Measurements from ENCODE around the gene TMEM150B. TPM values are rescaled to one million over a fixed set of nuclear protein-coding genes. Genes with fewer than 3 reads are reported as not detected.

Gene TMEM150B
- total and polyA plus RNA-seq, 2 donors (not counting 3 experiments of a cell fraction or from before 2014, with no cell fraction given): not detected

DNA sequence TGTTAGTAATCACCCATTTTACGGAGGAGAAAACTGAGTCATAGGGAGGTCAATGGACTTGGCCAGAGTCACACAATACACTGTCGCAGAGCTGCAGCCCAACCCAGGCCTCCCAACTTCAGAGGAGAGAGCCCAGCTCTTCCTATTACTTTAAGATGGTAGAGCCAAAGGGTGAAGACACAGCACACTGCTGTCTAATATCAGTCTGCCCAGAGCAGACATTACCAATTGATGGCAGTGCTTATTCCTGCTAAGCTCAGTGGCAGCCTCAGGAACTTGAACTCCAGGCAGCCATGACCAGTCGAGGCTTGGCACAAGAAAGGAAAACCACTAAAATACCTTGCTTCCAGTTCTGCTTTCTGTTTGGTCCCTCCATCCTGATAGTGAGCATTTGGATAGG lies 18.4 kb downstream of the TMEM150B start:
- no peak overlapping the region for H3K27ac ChIP-seq (ENCODE audit: insufficient read depth, low read depth, low read length)
- H3K4me3 ChIP-seq (replicated peaks in 1 of 3; ENCODE audit: insufficient read depth in 1 of 3, low read depth in 1 of 3, low read length in 3 of 3): no peak overlapping the region
- H3K79me2 ChIP-seq (ENCODE audit: control insufficient read depth, insufficient read depth, low read length): no peaks in the 10 kb centered on the region
- intact Hi-C loops (cut with micrococcal nuclease) (no loop called here), dilution Hi-C loops (cut with MboI; ENCODE audit: extremely low pct_ligation_motif_present, low sequenced_read_pairs) (no loop called here)
- no peak overlapping the region for H3K9ac ChIP-seq (replicated peaks; ENCODE audit: extremely low read depth, insufficient read depth, low read length)
- H3K27me3 ChIP-seq (ENCODE audit: control insufficient read depth in 2 of 2, insufficient read depth in 2 of 2, low read length in 2 of 2): no peaks in the 10 kb centered on the region
- H3K9me1 ChIP-seq (replicated peaks; ENCODE audit: control insufficient read depth, extremely low read depth, insufficient read depth, low read length): no peaks in the 10 kb centered on the region
- DNase-seq (ENCODE audit: low read depth, low spot score) (no peak), FAIRE-seq (no peak)
- no peaks in the 10 kb centered on the region for H3K36me3 ChIP-seq (ENCODE audit: control insufficient read depth in 2 of 2, extremely low read depth in 1 of 2, insufficient read depth in 2 of 2, low read length in 2 of 2)
- H3K4me1 ChIP-seq (ENCODE audit: control insufficient read depth, extremely low read depth, insufficient read depth, low read length): no peaks in the 10 kb centered on the region
- BruUV-seq (replicated peaks): no TSS peak
- H3K9me3 ChIP-seq (replicated peaks; ENCODE audit: control insufficient read depth, insufficient read depth, low read length): no peaks in the 10 kb centered on the region
- no peak overlapping the region for H2AFZ ChIP-seq (ENCODE audit: low read depth, low read length)
- CTCF ChIA-PET: interaction anchor here (1.1 to 1.4 kb wide), 2 partner anchors 77 to 166 kb away, joined by 3 to 7 read pairs; partner anchors contain the start of gene TMEM238
- no peak for TF ChIP-seq EZH2 (IDR thresholded peaks at IDR 0.05; ENCODE audit: borderline replicate concordance, low read depth, low read length, severe bottlenecking)
- TF ChIP-seq POLR2A (IDR thresholded peaks at IDR 0.05; ENCODE audit: low read depth, low read length): no peak
- TF ChIP-seq JUN (IDR thresholded peaks at IDR 0.05; ENCODE audit: borderline replicate concordance, insufficient read depth, insufficient read length, low read depth): no peak
- TF ChIP-seq MYC (IDR thresholded peaks at IDR 0.05; ENCODE audit: low read depth, low read length): no peak
- TF ChIP-seq, protein P1, sequence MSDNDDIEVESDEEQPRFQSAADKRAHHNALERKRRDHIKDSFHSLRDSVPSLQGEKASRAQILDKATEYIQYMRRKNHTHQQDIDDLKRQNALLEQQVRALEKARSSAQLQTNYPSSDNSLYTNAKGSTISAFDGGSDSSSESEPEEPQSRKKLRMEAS (IDR thresholded peaks at IDR 0.05; ENCODE audit: insufficient read depth, insufficient read length): no peak
- no peak for TF ChIP-seq CTCF (IDR thresholded peaks at IDR 0.05; ENCODE audit: extremely low read depth in 1 of 2, insufficient read depth in 1 of 2, low read depth in 1 of 2, low read length in 2 of 2)
- no peak for TF ChIP-seq POLR2AphosphoS5 (IDR thresholded peaks at IDR 0.05; ENCODE audit: insufficient read depth, low read depth, low read length)
- no peak for TF ChIP-seq FOS (IDR thresholded peaks at IDR 0.05; ENCODE audit: borderline replicate concordance, insufficient read depth, low read length)
- no peak for TF ChIP-seq GATA2 (IDR thresholded peaks at IDR 0.05; ENCODE audit: insufficient read depth, insufficient read length, low read depth, low read length)
- POLR2A ChIA-PET: no interaction called here
- H4K20me1 ChIP-seq (replicated peaks; ENCODE audit: control insufficient read depth, extremely low read depth, insufficient read depth, low read length): no peaks in the 10 kb centered on the region
- no peak overlapping the region for H3K4me2 ChIP-seq (ENCODE audit: insufficient read depth, low read length)
